Subcutaneous preadipocyte (primary cell): ENCODE results near the gene CHI3L2. TPM values are rescaled to one million over a fixed set of nuclear protein-coding genes. Genes with fewer than 3 reads are reported as not detected.

Experiments
- small RNA-seq: library from RNA; depleted of rRNA; stranded (forward); fragments of <200 nt; gene quantifications from one replicate; pipeline ENCODE3, GENCODE V24; 2012
- total RNA-seq: library from RNA; depleted of rRNA; stranded (reverse); fragments of >200 nt; gene quantifications from 2 replicates; pipeline ENCODE4 v1.2.3, GENCODE V29; 2012

CHI3L2 gene, protein sequence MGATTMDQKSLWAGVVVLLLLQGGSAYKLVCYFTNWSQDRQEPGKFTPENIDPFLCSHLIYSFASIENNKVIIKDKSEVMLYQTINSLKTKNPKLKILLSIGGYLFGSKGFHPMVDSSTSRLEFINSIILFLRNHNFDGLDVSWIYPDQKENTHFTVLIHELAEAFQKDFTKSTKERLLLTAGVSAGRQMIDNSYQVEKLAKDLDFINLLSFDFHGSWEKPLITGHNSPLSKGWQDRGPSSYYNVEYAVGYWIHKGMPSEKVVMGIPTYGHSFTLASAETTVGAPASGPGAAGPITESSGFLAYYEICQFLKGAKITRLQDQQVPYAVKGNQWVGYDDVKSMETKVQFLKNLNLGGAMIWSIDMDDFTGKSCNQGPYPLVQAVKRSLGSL
- 6.2 TPM in 1 of 2 replicates, not detected in the other for total RNA-seq

DNA sequence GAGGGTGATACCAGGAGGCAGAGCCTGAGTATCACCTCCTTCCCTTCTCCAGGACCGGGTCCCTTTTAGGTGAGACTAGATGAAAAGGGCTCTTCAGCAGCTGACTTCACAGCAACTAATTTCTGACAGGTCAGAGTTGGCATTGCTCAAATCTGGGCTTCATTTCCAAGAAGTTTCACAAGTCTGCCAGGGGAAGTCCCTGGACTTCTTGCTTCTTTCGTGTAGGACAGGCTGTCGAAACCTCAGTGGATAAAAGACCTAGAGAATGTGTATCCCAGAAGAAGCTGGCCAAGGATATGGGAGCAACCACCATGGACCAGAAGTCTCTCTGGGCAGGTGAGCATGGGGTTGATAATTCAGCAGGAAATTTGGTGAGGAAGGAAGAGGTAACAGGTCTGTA is at the start of gene CHI3L2:
Gene CHI3L2 (plus strand): TSS at position 280 of the 400 bp plus-strand sequence. CDS start 17 bp downstream, at position 297.

DNA sequence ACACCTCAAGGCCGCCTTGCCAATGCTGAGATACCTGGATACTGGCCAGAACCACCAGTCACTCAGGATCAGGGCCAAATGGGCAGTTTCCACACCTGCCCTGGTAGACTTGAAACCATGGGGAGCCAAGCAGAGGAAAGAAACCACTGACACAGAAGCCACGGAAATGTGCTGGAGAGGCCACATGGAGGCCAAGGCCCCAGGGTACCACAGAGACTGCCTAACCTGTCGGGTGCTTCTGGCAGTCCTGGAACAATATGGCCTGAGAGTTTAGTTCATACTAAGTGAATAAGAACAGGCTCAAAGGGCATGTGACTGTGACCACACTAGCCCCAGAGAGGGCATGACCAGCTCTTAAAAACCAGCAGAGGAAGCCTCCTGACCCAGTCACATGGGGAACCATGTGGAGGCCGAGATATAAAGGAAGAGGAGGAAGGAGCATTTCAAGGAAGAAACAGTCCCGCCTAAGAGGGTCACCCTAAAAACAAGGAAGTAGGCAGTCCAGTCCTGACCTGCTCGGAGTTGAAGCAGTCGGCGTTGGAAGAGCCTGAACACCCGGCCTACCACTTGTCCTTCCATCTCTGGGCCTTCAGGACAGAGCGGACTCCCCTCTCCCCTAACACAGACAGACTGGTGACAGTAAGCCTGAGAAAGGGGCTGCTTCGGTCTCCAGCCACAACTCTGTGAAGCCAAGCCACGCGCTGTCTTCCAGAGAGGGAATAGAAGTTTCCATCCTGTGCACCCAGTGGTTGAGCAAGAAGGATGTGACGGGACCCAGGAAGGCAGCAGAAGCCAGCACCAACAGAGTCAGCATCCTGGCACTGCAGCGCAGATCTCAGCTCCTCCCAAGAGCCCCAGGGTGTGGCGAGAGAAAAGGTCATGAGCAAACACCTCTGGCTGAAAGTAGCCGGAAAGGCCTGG is 27.4 kb upstream of the CHI3L2 start, which contains the start of gene DENND2D:
Gene DENND2D (minus strand): TSS at position 766 of the 921 bp plus-strand sequence. CDS start 187 bp downstream, at position 579.

DNA sequence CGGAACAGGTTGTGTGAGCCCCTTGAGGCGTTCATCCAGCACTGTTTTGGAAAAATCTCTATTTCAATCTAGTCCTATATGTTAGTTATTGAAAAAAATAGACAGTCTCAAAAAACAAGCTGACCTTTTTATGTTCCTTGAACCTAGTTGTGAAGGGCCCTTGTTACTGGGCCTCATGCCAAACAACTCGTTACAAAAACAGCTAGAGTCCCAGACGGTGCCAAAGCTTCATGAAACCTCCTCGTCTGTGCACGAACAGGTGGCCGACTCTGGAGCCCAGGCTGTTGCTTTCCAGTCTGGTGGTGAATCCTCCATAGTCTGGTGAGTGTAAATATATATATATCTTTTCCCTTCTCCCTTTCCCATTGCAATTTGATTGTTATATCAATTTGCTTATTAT is 63.1 kb downstream of the CHI3L2 start, which contains the start of gene CHIA:
Gene CHIA (plus strand): TSS at position 222 of the 400 bp plus-strand sequence. CDS start 19,617 bp downstream, outside the sequence.

Small RNAs within 50 kb of the gene (small RNA-seq; reads per million reads assigned to genes)
- not detected for gene AL355816.1

Other genes with a start within 250 kb of the CHI3L2 start
- gene DRAM2, start 87.6 kb upstream of the CHI3L2 start, total RNA-seq: 33.4 and 36.7 TPM in 2 replicates
- gene CEPT1, start 87.5 kb upstream of the CHI3L2 start, total RNA-seq: 32.5 and 33.4 TPM in 2 replicates
- 2.3 and 5.1 TPM in 2 replicates for gene DENND2D, start 27.1 kb upstream of the CHI3L2 start, total RNA-seq
- not detected in 2 replicates for gene CHIA, start 63.1 kb downstream of the CHI3L2 start, total RNA-seq
- 0.37 and 0.39 TPM in 2 replicates for gene OVGP1, start 200.0 kb downstream of the CHI3L2 start, total RNA-seq
- gene WDR77, start 221.5 kb downstream of the CHI3L2 start, total RNA-seq: 47.0 and 57.1 TPM in 2 replicates
- 325 and 354 TPM in 2 replicates for gene ATP5PB, start 221.8 kb downstream of the CHI3L2 start, total RNA-seq
- under 0.01 and 0.20 TPM in 2 replicates for gene C1orf162, start 246.3 kb downstream of the CHI3L2 start, total RNA-seq